Central memory CD4-positive, alpha-beta T cell (primary cell): Measurements from ENCODE around the gene GJA4.
"Not testable (repeated sequence)": the region's sequence is repeated elsewhere in the genome, so short reads cannot be mapped to it uniquely, and the experiment has no call there.

Experiments used
- DNase-seq: peaks from one replicate; pipeline ENCODE4 v3.0.0; 2022

The GJA4 gene

GRCh38 chr1:34770891-34771504 lies 21.8 kb upstream of the GJA4 start:
- no peak for DNase-seq

DNA sequence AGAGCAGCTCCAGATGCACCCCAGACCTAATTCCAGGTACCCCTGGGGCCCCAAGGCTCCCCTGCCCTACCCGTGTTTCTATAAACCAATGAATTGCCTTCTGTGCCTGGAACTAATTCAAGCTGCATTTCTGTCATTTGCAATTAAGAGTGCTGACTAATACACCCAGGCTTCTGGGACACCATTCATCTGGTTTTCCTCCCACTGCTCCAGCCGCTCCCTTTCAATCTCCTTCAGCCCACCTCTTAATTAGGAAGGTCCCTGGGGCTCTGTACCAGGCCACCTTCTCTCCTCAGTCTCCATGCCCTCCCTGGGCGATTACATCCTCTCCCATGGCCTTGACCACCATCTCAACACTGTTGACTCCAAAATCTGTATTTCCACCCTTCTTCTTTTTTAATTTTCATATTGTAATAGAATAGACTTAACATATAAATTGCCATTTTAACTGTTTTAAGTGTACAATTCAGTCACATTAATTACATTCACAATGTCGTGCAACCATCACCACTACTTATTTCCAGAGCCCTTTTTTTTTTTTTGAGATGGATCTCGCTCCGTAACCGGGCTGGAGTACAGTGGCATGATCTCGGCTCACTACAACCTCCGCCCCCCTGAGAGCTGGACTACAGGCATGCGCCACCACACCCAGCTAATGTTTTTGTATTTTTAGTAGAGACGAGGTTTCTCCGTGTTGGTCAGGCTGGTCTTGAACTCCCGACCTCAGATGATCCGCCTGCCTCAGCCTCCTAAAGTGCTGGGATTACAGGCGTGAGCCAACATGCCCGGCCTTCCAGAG lies 21.0 kb upstream of the GJA4 start:
- no peak for DNase-seq

- not testable (repeated sequence) for DNase-seq
These were observed 19.7 kb upstream of the GJA4 start for GRCh38 chr1:34773114-34773513.

DNA sequence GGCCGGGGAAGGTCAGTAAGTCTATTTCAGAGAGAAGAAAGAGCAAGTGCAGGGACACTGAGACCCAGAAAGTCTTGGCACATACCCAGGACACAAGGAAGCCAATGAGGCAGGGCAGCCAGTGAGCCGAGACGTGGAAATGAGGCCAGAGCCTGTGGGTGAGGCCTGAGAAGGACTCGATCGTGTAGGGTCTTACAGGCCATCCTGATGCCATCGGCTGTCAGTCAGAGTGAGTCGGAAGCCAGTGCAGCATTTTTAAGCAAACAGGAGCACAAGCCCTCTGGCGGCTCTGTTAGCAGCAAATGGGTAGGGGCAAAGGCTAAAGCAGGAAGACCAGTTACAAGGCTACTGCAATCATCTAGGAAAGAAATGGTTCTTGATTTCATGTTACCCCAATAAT lies 17.8 kb upstream of the GJA4 start:
- DNase-seq, result no peak

- DNase-seq, result no peak
These were observed 15.9 kb upstream of the GJA4 start for GRCh38 chr1:34776911-34777310.

- DNase-seq, result no peak
These were observed 15.1 kb upstream of the GJA4 start for GRCh38 chr1:34777519-34778321.

DNA sequence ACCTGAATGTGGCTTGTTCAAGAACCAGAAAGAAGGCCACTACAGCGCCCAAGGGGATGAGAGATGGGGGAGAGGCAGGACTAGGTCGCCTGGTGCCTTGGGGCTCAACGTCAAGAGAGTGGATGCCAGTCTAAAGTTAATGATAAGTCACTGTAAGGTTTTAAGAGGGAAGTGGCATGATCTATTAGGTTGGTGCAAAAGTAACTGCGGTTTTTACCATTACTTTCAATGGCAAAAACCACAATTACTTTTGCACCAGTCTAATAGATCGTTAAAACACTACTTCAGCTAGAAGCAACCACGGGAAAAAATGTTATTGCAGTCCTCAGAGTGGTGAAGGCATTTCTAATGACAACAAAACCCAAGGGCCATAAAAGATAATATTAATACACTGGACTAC lies 14.4 kb upstream of the GJA4 start:
- no peak for DNase-seq

DNA sequence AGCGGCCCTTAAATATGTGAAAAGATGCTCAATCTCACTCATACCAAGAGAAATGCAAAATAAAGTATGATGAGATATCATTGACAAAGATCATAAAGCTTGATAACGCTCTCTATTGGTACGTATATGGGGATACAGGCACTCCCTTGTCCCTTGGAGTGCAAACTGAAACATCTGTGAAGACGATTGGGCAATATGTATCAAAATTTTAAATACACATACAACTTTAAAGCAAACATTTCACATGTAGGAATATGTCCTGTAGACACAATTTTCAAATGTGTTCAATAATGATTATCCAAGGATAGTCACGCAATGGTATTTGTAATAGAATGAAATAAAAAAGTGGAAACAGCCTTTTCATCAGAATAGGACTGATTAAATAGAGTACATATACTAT lies 13.8 kb upstream of the GJA4 start:
- DNase-seq, result no peak

GRCh38 chr1:34779526-34779925 lies 13.3 kb upstream of the GJA4 start:
- DNase-seq, result no peak

DNA sequence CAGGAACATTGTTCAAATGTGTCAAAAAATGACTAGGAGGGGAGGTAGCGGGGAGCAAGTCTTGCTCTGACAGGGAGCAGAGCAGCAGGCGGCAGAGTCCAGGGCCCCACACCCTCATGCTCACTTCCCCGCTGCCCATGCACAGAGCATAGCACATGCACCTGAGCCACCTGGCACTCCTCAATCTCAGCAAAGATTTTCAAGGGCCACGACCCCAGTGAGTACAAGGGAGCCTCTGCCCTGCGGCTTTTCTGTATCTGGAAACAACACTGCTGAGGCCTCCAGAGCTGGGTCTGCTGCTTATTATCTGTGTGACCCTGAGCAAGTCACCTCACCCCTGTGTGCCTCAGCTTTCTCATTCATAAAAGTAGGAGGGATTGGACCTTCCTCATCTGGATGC lies 12.8 kb upstream of the GJA4 start:
- no peak for DNase-seq

GRCh38 chr1:34780528-34780927 lies 12.3 kb upstream of the GJA4 start:
- DNase-seq, result no peak

DNA sequence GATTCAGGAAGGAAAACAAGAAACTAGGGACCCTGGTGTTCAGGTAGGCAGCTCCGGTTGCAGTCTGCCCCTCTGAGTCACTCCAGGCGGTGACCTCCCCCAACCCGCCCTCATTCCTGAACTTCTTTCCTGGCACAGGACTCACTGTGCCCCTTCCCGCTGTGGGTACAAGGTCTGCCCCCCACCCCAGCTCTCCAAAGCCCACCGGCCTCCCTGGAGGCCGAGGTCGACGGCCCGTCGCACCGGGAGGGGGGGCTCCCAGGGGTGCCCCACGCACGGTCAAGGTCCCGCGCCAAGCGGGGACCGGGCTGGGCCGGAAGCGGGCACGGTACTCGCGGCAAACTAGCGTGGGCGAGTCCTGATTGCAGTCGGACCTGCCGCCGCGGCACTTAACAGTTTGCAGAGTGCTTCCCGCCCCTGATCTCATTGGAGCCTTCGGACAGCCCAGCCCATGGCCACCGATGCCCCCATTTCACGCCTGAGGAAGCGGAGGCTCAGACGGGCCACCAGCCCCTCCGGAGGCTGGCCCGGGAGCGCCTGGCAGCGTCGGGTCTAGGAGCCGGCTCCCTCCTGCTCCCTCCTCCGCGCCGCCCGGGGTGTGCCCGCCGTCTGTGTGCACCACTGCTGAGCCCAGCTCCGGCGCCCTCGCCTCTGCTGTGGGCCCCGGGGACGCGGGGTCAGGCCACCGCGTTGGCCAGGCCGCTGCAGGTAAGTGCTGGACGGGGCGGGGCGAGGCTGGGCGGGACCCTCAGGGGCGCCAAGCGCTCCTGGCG lies 11.5 kb upstream of the GJA4 start, which contains the start of gene GJB3:
Gene GJB3 (plus strand): TSS at position 144 of the 773 bp plus-strand sequence. CDS start 3,549 bp downstream, outside the sequence.
- DNase-seq, result no peak

- DNase-seq, result no peak
These were observed 10.9 kb upstream of the GJA4 start for GRCh38 chr1:34781844-34782391.

- no peak for DNase-seq
These were observed 8.0 kb upstream of the GJA4 start for GRCh38 chr1:34784751-34785221.

DNA sequence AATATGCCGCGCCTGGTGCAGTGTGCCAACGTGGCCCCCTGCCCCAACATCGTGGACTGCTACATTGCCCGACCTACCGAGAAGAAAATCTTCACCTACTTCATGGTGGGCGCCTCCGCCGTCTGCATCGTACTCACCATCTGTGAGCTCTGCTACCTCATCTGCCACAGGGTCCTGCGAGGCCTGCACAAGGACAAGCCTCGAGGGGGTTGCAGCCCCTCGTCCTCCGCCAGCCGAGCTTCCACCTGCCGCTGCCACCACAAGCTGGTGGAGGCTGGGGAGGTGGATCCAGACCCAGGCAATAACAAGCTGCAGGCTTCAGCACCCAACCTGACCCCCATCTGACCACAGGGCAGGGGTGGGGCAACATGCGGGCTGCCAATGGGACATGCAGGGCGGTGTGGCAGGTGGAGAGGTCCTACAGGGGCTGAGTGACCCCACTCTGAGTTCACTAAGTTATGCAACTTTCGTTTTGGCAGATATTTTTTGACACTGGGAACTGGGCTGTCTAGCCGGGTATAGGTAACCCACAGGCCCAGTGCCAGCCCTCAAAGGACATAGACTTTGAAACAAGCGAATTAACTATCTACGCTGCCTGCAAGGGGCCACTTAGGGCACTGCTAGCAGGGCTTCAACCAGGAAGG lies 7.4 kb upstream of the GJA4 start:
- no peak for DNase-seq

GRCh38 chr1:34785875-34786470 lies 6.8 kb upstream of the GJA4 start:
- DNase-seq, result no peak

DNA sequence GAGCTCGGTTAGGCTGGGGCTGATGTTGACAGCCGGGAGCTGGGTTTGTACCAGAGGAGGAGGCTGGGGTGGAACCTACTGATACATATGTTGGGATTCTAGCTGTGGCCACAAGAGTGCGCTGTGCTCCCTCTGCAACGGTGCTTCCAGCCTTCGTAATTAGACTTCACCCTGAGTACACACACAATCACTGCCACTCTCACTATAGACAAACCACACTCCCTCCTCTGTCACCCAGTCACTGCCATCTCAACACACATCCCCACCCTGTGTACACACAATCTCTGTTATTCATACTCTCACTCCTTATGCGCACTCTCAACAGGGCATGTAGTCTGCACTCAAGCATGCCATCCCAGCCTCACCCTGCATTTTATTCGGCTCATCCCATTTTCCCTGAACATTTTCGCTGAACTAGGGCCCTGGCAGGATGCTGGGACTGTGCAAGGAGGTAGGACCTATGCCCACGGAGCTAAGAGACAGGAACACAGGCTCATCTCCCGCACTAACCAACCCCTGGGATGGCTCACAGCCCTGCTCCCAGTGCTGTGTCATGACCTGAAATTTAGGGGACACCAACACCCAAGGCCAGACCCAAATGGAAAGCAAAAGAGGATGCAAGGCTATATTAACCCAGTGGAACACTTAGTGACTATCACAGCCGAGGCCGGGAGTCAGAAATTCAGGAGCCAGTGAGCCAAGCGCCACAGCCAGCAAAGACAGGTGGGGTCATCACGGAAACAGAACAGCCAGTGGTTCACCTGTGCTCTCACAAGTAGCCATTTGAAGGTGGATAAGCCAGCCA lies 6.1 kb upstream of the GJA4 start:
- peak; percentile 29 for DNase-seq

DNA sequence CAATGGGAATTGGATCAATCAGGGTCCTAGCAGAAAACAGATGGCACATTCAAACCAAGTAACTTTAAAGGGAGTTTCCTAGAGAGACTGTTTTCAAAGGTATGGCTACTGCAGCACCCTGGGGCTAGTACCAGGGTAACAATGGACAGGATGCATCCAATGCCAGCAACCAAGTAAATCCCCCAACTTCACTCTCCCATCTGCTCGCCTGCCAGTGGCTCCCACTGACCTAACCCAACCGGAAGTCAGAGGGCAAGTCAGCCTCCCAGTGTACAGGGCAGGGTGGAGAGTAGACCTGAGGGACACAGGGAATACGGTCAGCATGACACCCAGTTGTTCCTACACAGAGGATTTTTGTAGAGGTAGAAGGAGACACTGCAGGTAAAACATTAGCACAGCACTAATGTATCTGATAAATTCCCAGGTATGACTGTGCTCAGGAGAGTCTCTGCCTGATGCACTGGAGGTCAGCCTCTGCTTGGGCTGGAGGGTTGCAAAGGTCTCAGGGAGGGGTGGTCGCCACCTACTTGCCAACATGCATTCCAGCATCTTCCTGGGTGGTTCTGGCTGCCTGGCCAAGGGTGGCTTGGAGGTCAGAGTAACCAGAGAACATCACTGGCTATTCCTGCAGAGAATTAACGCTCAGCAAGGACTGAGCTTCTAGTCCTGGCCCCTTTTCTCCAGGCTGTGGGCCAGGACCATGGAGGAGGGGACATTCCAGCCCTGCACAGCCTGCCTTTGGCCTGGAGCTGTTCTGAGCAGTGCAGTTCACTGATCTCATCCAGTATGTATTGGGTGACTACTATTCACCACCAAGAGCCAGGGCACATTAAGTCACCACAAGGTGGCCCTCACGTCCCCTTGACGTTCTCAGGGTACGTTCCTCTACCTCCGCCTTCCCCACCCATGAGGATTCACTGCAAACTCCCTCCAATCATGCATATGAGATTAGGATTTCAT lies 5.1 kb upstream of the GJA4 start:
- no peak for DNase-seq

GRCh38 chr1:34790985-34791384 lies 1.8 kb upstream of the GJA4 start:
- DNase-seq, result no peak
